Aorta (tissue), 5 donors: ENCODE results near the gene ALK. TPM values are rescaled to one million over a fixed set of nuclear protein-coding genes. Genes with fewer than 3 reads are reported as not detected.

Experiments
- ATAC-seq: fragments of 200-7000 bp; cut with Tn5 transposase; one replicate; pipeline ENCODE4 v1.9.1; 2022; ENCODE audit warnings: moderate library complexity; ENCODE audit not compliant: low FRiP score
- DNase-seq, 2 donors: peaks; one replicate each; pipeline ENCODE4 v3.0.0-alpha.2; 2020
- H3K27ac ChIP-seq, 2 donors: one replicate each; pipeline ENCODE4 v1.5.1; 2013; ENCODE audit warnings: low read length in 2 of 2, mild to moderate bottlenecking in 2 of 2, moderate library complexity in 2 of 2, control low read depth in 1 of 2, inconsistent platforms in 1 of 2, low read depth in 1 of 2
- H3K27me3 ChIP-seq, 2 donors: one replicate each; pipeline ENCODE4 v1.6.1; 2013; ENCODE audit warnings: control low read depth in 1 of 2, low read length in 1 of 2, mild to moderate bottlenecking in 1 of 2, moderate library complexity in 1 of 2; ENCODE audit not compliant: insufficient read depth in 2 of 2, control insufficient read depth in 1 of 2
- H3K36me3 ChIP-seq, 2 donors: one replicate each; pipeline ENCODE4 v1.6.1; 2013; ENCODE audit warnings: control low read depth in 1 of 2, low read length in 1 of 2, mild to moderate bottlenecking in 1 of 2; ENCODE audit not compliant: insufficient read depth in 2 of 2, control insufficient read depth in 1 of 2
- H3K4me1 ChIP-seq, 2 donors: one replicate each; pipeline ENCODE4 v1.6.1; 2013; ENCODE audit warnings: low read length in 2 of 2, control low read depth in 1 of 2, mild to moderate bottlenecking in 1 of 2, moderate library complexity in 1 of 2; ENCODE audit not compliant: insufficient read depth in 2 of 2, control insufficient read depth in 1 of 2
- H3K4me3 ChIP-seq, 2 donors: one replicate each; pipeline ENCODE4 v1.5.1; 2013; ENCODE audit warnings: low read length in 2 of 2, control low read depth in 1 of 2, mild to moderate bottlenecking in 1 of 2
- H3K9me3 ChIP-seq: one replicate; pipeline ENCODE4 v1.6.1; 2013; ENCODE audit warnings: mild to moderate bottlenecking, low read length; ENCODE audit not compliant: control insufficient read depth
- WGBS, 2 donors: extraction: QIAGEN DNeasy Blood & Tissue Kit; methylation state at CpG; one replicate each; pipeline ENCODE4 v1.1.7; 2013; 5-methylcytosine and 5-hydroxymethylcytosine counted together
- intact Hi-C, 2 donors: fragments of 100-400 bp; cut with DNase I; formaldehyde crosslinking; loops; one replicate each; pipeline versions ENCODE4 v1.14.2 to v1.15.0; 2022
- polyA plus RNA-seq, 2 donors: library from polyadenylated mRNA; stranded (reverse); fragments of 200-250 nt; gene quantifications; one replicate each; pipeline ENCODE4 v1.2.3, GENCODE V29; 2013
- total RNA-seq, 2 donors: library from RNA; stranded (reverse); fragmentation: NEBNext Ultra II Directional; extraction: Animal tissue kit (Norgen Biotek cat#: 25700); gene quantifications; one replicate each; pipeline ENCODE4 v1.2.1, GENCODE V29; 2021
- donor health status: healthy with polysubstance abuse.
- donor health status: Bipolar disorder and iron deficiency.
- donor health status: DM: no; HTN: no; CAD: no.
- donor health status: DM: no; HTN: no; CAD: no.
- donor health status: DM: yes; HTN: yes; CAD: no.

The ALK gene
- total and polyA plus RNA-seq, 4 donors = 0.13 to 0.30 TPM; not detected in 2

GRCh38 chr2:29615841-29616240 is 305.5 kb downstream of the ALK start:
- Histone ChIP-seq H3K4me3 (no peak overlapping the region), H3K27ac (no peak overlapping the region), H3K36me3 (no peaks in the 10 kb centered on the region), H3K27me3 (no peaks in the 10 kb centered on the region), H3K4me1 (no peaks in the 10 kb centered on the region), H3K9me3 (no peaks in the 10 kb centered on the region)
- ATAC-seq (no peak), DNase-seq (no peak)
- intact Hi-C loops = no loop called here
- 75 to 90% methylated on average over 6 of the region's 6 CpGs for WGBS, 2 donors

GRCh38 chr2:29615183-29615582 is 306.2 kb downstream of the ALK start:
- WGBS, 2 donors = 92 to 94% methylated on average over 5 of the region's 5 CpGs
- H3K4me3 ChIP-seq = no peak overlapping the region
- ATAC-seq (no peak), DNase-seq (no peak)
- no peak overlapping the region for H3K27ac ChIP-seq
- no peaks in the 10 kb centered on the region for H3K4me1 ChIP-seq
- no peaks in the 10 kb centered on the region for H3K36me3 ChIP-seq
- H3K27me3 ChIP-seq = no peaks in the 10 kb centered on the region
- intact Hi-C loops = no loop called here
- no peaks in the 10 kb centered on the region for H3K9me3 ChIP-seq

GRCh38 chr2:29614295-29614830 is 307.0 kb downstream of the ALK start:
- WGBS, 2 donors = 80 to 92% methylated on average over 6 of the region's 6 CpGs
- ATAC-seq (no peak), DNase-seq (no peak)
- H3K27me3 ChIP-seq = no peaks in the 10 kb centered on the region
- no peaks in the 10 kb centered on the region for H3K4me1 ChIP-seq
- intact Hi-C loops = no loop called here
- H3K36me3 ChIP-seq = no peaks in the 10 kb centered on the region
- H3K4me3 ChIP-seq = no peak overlapping the region
- H3K9me3 ChIP-seq = no peaks in the 10 kb centered on the region
- no peak overlapping the region for H3K27ac ChIP-seq

- Histone ChIP-seq H3K27ac (no peak overlapping the region), H3K4me1 (no peaks in the 10 kb centered on the region), H3K9me3 (no peaks in the 10 kb centered on the region), H3K36me3 (no peaks in the 10 kb centered on the region), H3K27me3 (no peaks in the 10 kb centered on the region), H3K4me3 (no peak overlapping the region)
- WGBS, 2 donors = 65 to 68% methylated on average over 8 of the region's 8 CpGs
- no peak for DNase-seq
- no peak for ATAC-seq
- intact Hi-C loops = no loop called here
Measured at GRCh38 chr2:29613792-29614266, 307.6 kb downstream of the ALK start.

- WGBS, 2 donors = 84 to 86% methylated on average over 3 of the region's 3 CpGs
- no peak for DNase-seq
- no peak for ATAC-seq
- H3K9me3 ChIP-seq = no peaks in the 10 kb centered on the region
- no peaks in the 10 kb centered on the region for H3K27me3 ChIP-seq
- intact Hi-C loops = no loop called here
- H3K27ac ChIP-seq = no peak overlapping the region
- no peaks in the 10 kb centered on the region for H3K36me3 ChIP-seq
- no peaks in the 10 kb centered on the region for H3K4me1 ChIP-seq
- H3K4me3 ChIP-seq = no peak overlapping the region
Measured at GRCh38 chr2:29613067-29613466, 308.3 kb downstream of the ALK start.

GRCh38 chr2:29612568-29612967 is 308.8 kb downstream of the ALK start:
- H3K27ac ChIP-seq = no peak overlapping the region
- no peak for DNase-seq

GRCh38 chr2:29611850-29612249 is 309.5 kb downstream of the ALK start:
- Histone ChIP-seq H3K4me1 (no peaks in the 10 kb centered on the region), H3K4me3 (no peak overlapping the region), H3K36me3 (no peaks in the 10 kb centered on the region), H3K27me3 (no peaks in the 10 kb centered on the region), H3K9me3 (no peaks in the 10 kb centered on the region), H3K27ac (no peak overlapping the region)
- DNase-seq (no peak), ATAC-seq (no peak)
- WGBS, 2 donors = 74 to 78% methylated on average over 5 of the region's 5 CpGs
- intact Hi-C loops = no loop called here

More at GRCh38 chr2:29612568-29612967, 308.8 kb downstream of the ALK start:
- Histone ChIP-seq H3K9me3 (no peaks in the 10 kb centered on the region), H3K4me1 (no peaks in the 10 kb centered on the region), H3K36me3 (no peaks in the 10 kb centered on the region), H3K27me3 (no peaks in the 10 kb centered on the region), H3K4me3 (no peak overlapping the region)
- intact Hi-C loops = no loop called here
- WGBS, 2 donors = 85 to 89% methylated on average over 4 of the region's 4 CpGs
- ATAC-seq = no peak

- H3K4me1 ChIP-seq = peaks cover 0 to 2% of the 10 kb centered on the region in 2 donors
- H3K27ac ChIP-seq = no peak overlapping the region
- DNase-seq (no peak), ATAC-seq (no peak)
- no peaks in the 10 kb centered on the region for H3K9me3 ChIP-seq
- WGBS, 2 donors = 78 to 94% methylated on average over 2 of the region's 2 CpGs
- intact Hi-C loops = no loop called here
- no peak overlapping the region for H3K4me3 ChIP-seq
- no peaks in the 10 kb centered on the region for H3K36me3 ChIP-seq
- no peaks in the 10 kb centered on the region for H3K27me3 ChIP-seq
Measured at GRCh38 chr2:29611261-29611660, 310.1 kb downstream of the ALK start.

- Histone ChIP-seq H3K9me3 (no peaks in the 10 kb centered on the region), H3K27me3 (no peaks in the 10 kb centered on the region), H3K36me3 (no peaks in the 10 kb centered on the region), H3K4me1 (peaks cover 0 to 2% of the 10 kb centered on the region in 2 donors), H3K27ac (no peak overlapping the region), H3K4me3 (no peak overlapping the region)
- DNase-seq = no peak
- no peak for ATAC-seq
- WGBS, 2 donors = 63 to 65% methylated on average over 3 of the region's 3 CpGs
- intact Hi-C loops = no loop called here
Measured at GRCh38 chr2:29610569-29610968, 310.8 kb downstream of the ALK start.
